BLaER1 treated with 17β-estradiol and CSF1 and Interleukin-3, amounts not matched to agents 10 nM and 100 nM (cell line): ENCODE measurements around the gene TXNIP.

ENCODE experiments used
- H3K27ac ChIP-seq, 11 experiments: shearing (Covaris generic); formaldehyde crosslinking; 2 replicates each; pipeline ENCODE4 v1.8.1; 2022
- H3K27me3 ChIP-seq, 11 experiments: shearing (Covaris generic); formaldehyde crosslinking; 2 replicates each; pipeline ENCODE4 v1.8.1; 2022
- H3K36me3 ChIP-seq, 11 experiments: shearing (Covaris generic); formaldehyde crosslinking; 2 replicates each; pipeline ENCODE4 v1.8.1; 2022
- H3K4me1 ChIP-seq, 10 experiments: shearing (Covaris generic); formaldehyde crosslinking; 2 replicates each; pipeline ENCODE4 v1.8.1; 2022
- H3K4me2 ChIP-seq, 11 experiments: shearing (Covaris generic); formaldehyde crosslinking; 2 replicates each; pipeline ENCODE4 v1.8.1; 2022
- H3K4me3 ChIP-seq, 10 experiments: shearing (Covaris generic); formaldehyde crosslinking; 2 replicates each; pipeline ENCODE4 v1.8.1; 2022
- H3K9ac ChIP-seq, 11 experiments: shearing (Covaris generic); formaldehyde crosslinking; 2 replicates each; pipeline ENCODE4 v1.8.1; 2022
- H3K9me3 ChIP-seq, 11 experiments: shearing (Covaris generic); formaldehyde crosslinking; replicated peaks in 1 of 11; 2 replicates each; pipeline ENCODE4 v1.8.1; 2022
- H4K20me1 ChIP-seq, 11 experiments: shearing (Covaris generic); formaldehyde crosslinking; 2 replicates each; pipeline ENCODE4 v1.8.1; 2022
- Cebpa-rat ChIP-seq, 11 experiments: shearing (Covaris generic); IDR thresholded peaks; 2 replicates each; pipeline ENCODE4 v1.8.1; 2022

Gene TXNIP

DNA sequence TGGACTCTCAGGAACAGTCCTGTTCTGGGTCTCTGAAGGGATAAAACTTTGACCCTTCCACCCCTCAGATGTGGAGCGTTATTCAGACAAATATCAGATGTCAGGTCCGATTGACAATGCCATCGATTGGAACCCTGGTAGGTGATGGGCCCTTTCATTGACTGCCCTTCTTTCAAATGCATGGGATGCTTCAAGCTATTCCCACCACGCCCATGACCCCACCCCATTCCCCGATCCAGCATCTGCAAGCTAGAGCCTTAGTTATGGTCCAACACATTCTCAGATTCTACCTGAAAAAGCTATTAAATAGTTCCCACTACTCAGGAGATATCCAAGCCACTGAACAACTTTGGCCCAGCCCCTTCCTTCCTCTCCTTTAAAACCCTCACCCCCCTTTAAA is 19.4 kb downstream of the TXNIP start:
- Histone ChIP-seq H3K4me2 (peak overlapping the region; percentile 71 to 96 (median 86)), H3K4me1 (peaks cover 42 to 52% (median 49%) of the 10 kb centered on the region in 10 experiments), H3K36me3 (no peaks in the 10 kb centered on the region; a peak in 1 of 22 replicates), H4K20me1 (no peaks in the 10 kb centered on the region), H3K9me3 (no peaks in the 10 kb centered on the region), H3K27ac (peak overlapping the region in 6 of 11 experiments; percentile 35 to 95 (median 90); a peak in 8 of 22 replicates), H3K9ac (peak overlapping the region in 9 of 11 experiments; percentile 8 to 80 (median 74); a peak in 13 of 22 replicates), H3K27me3 (no peaks in the 10 kb centered on the region), H3K4me3 (no peak overlapping the region)
- no peak for TF ChIP-seq Cebpa-rat (IDR thresholded peaks at IDR 0.05)

DNA sequence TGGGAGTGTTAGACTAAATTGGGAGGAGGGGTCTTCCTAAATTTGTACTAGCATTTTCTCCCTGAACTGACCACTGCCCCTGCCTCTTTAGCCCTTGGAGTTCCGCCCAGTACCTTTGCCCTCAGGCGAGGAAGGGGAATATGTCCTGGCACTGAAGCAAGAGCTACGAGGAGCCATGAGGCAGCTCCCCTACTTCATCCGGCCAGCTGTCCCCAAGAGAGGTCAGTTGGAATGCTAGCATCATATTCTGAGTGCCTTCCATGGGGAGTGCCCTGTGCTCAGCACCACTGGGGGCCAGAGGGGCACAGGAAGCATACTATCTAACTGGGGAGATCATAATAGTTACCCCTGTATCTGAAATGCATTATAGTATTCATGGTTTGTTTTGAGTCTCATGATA is 21.2 kb downstream of the TXNIP start:
- Histone ChIP-seq H3K4me1 (peaks cover 29 to 34% (median 32%) of the 10 kb centered on the region in 10 experiments), H3K9me3 (no peaks in the 10 kb centered on the region), H3K27ac (no peak overlapping the region), H3K9ac (0 out of 22 replicates have a peak overlapping the region, but pooled peaks of 1 of the 11 experiments have one; percentile 27), H4K20me1 (no peaks in the 10 kb centered on the region), H3K27me3 (no peaks in the 10 kb centered on the region), H3K36me3 (no peaks in the 10 kb centered on the region; a peak in 1 of 22 replicates), H3K4me2 (no peak overlapping the region), H3K4me3 (no peak overlapping the region)
- TF ChIP-seq Cebpa-rat (IDR thresholded peaks at IDR 0.05) = no peak

DNA sequence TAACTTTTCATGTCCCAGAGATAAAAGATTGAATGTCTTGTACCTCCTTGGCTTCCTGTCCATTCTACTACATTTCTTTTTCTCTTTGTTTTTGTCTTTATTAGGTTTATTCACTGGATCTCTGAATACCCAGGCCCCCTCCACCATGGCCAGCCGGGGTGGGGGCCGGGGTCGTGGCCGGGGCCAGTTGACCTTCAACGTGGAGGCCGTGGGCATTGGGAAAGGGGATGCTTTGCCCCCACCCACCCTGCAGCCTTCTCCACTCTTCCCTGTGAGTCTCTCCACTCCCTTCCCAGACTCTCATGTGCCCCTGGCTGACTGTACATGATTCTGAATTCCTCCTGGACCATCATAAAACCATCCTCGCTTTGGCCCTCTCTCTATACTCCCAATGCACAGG is 21.7 kb downstream of the TXNIP start:
- Histone ChIP-seq H3K9ac (no peak overlapping the region; a peak in 1 of 22 replicates), H3K36me3 (no peaks in the 10 kb centered on the region; a peak in 1 of 22 replicates), H3K4me1 (peaks cover 24 to 29% (median 27%) of the 10 kb centered on the region in 10 experiments), H4K20me1 (no peaks in the 10 kb centered on the region), H3K9me3 (no peaks in the 10 kb centered on the region), H3K4me3 (no peak overlapping the region), H3K27ac (no peak overlapping the region), H3K4me2 (no peak overlapping the region), H3K27me3 (no peaks in the 10 kb centered on the region)
- no peak for TF ChIP-seq Cebpa-rat (IDR thresholded peaks at IDR 0.05)

DNA sequence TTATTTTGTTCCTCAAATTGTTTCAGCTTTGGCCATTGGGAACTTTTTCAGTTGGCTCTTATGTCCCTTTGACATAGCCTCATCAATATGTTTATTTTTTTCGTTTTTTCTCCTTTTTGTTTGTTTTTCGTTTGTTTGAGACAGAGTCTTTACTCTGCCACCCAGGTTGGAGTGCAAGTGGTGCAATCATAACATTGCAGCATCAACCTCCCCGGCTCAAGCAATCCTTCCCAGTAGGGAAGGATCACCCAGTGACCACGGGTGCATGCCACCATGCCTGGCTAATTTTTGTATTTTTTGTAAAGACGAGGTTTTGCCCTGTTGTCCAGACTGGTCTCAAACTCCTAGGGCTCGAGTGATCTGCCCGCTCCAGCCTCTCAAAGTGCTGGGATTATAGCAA is 23.8 kb downstream of the TXNIP start:
- TF ChIP-seq Cebpa-rat (IDR thresholded peaks at IDR 0.05) = no peak
- H3K27me3 ChIP-seq = no peaks in the 10 kb centered on the region
- no peak overlapping the region for H3K4me3 ChIP-seq
- H3K9me3 ChIP-seq = peaks cover 2 to 8% (median 3%) of the 10 kb centered on the region in 11 experiments
- no peak overlapping the region for H3K27ac ChIP-seq
- H3K4me2 ChIP-seq = no peak overlapping the region
- no peaks in the 10 kb centered on the region for H4K20me1 ChIP-seq
- H3K4me1 ChIP-seq = peaks cover 7 to 8% (median 8%) of the 10 kb centered on the region in 10 experiments
- H3K36me3 ChIP-seq = peaks cover 0 to 5% (median under 1%) of the 10 kb centered on the region in 11 experiments; a peak in 9 of 22 replicates
- no peak overlapping the region for H3K9ac ChIP-seq

DNA sequence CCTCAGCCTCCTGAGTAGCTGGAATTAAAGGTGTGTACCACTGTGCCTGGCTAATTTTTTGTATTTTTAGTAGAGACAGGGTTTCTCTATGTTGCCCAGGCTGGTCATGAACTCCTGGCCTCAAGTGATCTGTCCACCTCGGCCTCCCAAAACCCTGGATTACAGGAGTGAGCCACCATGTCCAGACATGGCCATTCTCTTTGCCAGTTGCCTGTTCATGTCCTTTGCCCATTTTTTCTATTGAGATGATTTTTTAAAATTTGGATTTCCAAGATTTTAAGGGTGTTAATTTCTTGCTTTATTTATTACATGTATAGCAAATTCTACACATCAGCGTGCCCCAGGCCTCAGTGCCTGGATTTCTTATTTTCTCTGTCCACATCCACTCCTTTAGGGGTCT is 29.1 kb downstream of the TXNIP start:
- peaks cover 9 to 19% (median 12%) of the 10 kb centered on the region in 11 experiments for H3K9me3 ChIP-seq

DNA sequence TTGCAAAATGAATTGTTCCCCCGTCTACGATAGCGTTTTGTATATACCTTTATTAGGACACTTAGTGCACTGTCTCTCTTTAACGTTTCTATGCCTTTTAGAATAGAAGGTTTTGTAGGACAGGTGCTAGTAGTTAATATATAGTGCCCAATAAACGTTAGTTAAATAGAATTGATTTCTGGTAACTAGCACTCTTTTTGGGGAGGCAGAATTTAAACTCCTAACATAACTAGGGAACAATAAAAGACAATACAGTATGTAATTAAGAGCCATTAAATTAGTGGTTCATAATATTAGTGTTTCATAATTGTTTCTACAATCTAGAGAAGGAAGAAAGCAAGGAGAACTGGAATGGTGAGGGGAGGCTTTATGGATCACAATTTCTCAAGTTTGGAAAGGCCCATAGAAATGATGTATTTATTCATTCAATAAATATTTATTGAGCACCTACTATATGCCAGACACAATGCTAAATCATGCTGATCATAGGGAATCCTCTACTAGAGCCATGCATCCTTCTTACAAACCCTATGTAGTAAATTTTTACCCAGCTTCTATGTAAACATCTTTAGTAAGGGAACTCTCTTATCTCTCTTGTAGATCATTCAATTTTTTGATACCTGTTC is 31.1 kb downstream of the TXNIP start:
- H4K20me1 ChIP-seq = no peaks in the 10 kb centered on the region
- H3K9me3 ChIP-seq = peaks cover 9 to 19% (median 12%) of the 10 kb centered on the region in 11 experiments
- H3K27me3 ChIP-seq = peaks cover 6 to 33% (median 29%) of the 10 kb centered on the region in 11 experiments; a peak in 21 of 22 replicates
- H3K9ac ChIP-seq = peak overlapping the region; percentile 72 to 89 (median 81)
- H3K27ac ChIP-seq = peak overlapping the region in 10 of 11 experiments; percentile 57 to 82 (median 69); a peak in 13 of 22 replicates
- H3K4me1 ChIP-seq = peaks cover 37 to 47% (median 45%) of the 10 kb centered on the region in 10 experiments
- peaks cover 0 to 13% (median 6%) of the 10 kb centered on the region in 11 experiments; a peak in 10 of 22 replicates for H3K36me3 ChIP-seq
- H3K4me3 ChIP-seq = peak overlapping the region; percentile 68 to 86 (median 70)
- H3K4me2 ChIP-seq = peak overlapping the region; percentile 97 to 100 (median 100)
- TF ChIP-seq Cebpa-rat (IDR thresholded peaks at IDR 0.05) = no peak

More for the DNA sequence above, 29.1 kb downstream of the TXNIP start:
- Histone ChIP-seq H3K4me2 (no peak overlapping the region), H3K9ac (no peak overlapping the region), H3K4me1 (peaks cover 18 to 33% (median 28%) of the 10 kb centered on the region in 10 experiments), H3K4me3 (no peak overlapping the region), H3K27ac (no peak overlapping the region), H4K20me1 (no peaks in the 10 kb centered on the region), H3K36me3 (peaks cover 0 to 13% (median 6%) of the 10 kb centered on the region in 11 experiments; a peak in 10 of 22 replicates), H3K27me3 (peaks cover 0 to 17% (median 14%) of the 10 kb centered on the region in 11 experiments; a peak in 19 of 22 replicates)
- TF ChIP-seq Cebpa-rat (IDR thresholded peaks at IDR 0.05) = no peak

DNA sequence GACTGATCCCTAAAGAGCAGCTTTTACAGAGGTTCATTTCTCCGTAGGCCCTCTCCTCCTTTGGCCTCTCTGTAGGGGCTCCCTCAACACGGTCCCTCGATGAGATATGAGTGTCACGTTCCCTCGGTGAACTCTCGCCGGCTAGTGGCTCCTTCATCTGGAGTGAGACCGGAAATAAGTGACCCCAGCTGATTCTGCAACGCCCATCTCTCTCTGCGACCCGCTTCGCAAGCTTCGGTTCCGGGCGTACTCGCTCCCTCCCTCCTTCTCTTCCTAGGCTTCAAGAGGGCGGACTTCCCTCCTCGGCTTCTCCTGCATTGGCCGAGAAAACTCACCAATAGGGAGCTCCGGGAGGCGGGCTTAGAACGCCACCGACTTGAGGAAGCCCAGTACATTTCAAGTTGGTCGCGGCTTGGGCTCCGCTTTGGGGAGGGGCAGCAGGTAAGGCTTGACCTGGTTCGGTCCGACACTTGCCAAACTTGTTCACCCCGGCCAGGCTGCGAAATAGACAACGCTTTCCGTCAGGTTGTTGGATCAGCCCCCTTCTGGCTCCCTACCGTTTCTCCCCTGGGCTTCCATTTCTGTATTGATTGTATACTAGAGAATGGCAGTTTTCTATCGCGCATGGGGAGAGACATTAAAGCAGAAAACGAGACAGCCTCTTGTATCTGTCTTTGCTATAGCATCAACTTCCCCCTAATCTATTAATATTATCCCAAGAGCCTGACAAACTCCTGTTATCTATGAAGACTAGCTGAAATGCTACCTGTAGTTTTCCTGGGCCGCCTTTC is 31.9 kb downstream of the TXNIP start, which contains the start of the genes ANKRD34A and POLR3GL:
Gene ANKRD34A (minus strand): TSS at position 248 of the 791 bp plus-strand sequence. CDS start 2,816 bp downstream, outside the sequence.
Gene POLR3GL (plus strand): TSS at position 363 of the 791 bp plus-strand sequence. CDS start 10,176 bp downstream, outside the sequence.
- H3K9me3 ChIP-seq = peaks cover 9 to 19% (median 12%) of the 10 kb centered on the region in 11 experiments
- peaks cover 44 to 54% (median 52%) of the 10 kb centered on the region in 10 experiments for H3K4me1 ChIP-seq
- H4K20me1 ChIP-seq = no peaks in the 10 kb centered on the region
- peak within 1 kb of the TSS; percentile 72 to 89 (median 81) for H3K9ac ChIP-seq
- H3K36me3 ChIP-seq = peaks cover 0 to 13% (median 6%) of the 10 kb centered on the region in 11 experiments; a peak in 10 of 22 replicates
- peak within 1 kb of the TSS; percentile 97 to 100 (median 100) for H3K4me2 ChIP-seq
- peak within 1 kb of the TSS; percentile 57 to 82 (median 69); a peak in 21 of 22 replicates for H3K27ac ChIP-seq
- peaks cover 6 to 33% (median 29%) of the 10 kb centered on the region in 11 experiments; a peak in 21 of 22 replicates for H3K27me3 ChIP-seq
- peak within 1 kb of the TSS; percentile 68 to 86 (median 70) for H3K4me3 ChIP-seq
- no peak for TF ChIP-seq Cebpa-rat (IDR thresholded peaks at IDR 0.05)

DNA sequence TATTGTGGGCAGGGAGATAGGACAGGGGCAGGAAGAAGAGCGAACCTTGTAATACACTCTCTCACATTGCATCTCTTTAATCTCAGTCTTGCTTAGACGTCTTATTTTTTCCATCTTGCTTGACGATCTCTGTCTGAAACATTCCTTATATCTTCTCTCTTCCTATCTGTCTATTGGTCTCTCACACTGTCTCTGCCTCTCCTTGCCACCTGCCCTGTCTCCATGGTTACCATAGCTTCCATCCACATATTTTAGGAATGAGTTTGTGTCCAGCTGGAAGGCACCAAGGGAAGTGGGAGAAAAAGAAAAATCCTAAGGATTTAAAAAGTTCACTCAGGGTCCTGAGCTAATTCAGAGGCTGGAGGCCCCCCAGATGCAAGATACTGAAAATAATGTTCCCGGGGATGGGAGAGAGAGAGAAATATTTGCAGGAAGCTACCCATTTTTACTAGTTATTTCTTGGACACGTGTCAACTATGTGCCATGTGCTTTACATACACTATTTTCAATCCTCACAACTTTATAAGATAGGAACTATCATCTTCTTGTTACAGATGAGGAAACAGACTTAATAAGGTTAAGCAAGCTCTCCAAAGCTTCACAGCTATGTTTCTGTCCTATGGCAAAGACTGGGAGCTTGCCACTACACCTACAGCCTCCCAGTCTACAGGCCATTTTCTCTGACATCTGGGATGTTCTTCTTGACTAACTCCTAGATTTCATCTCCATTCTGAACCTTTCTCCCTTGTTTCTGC is 32.9 kb downstream of the TXNIP start:
- Histone ChIP-seq H3K4me1 (peaks cover 55 to 64% (median 63%) of the 10 kb centered on the region in 10 experiments), H3K36me3 (peaks cover 0 to 13% (median 6%) of the 10 kb centered on the region in 11 experiments; a peak in 10 of 22 replicates), H3K4me3 (peak overlapping the region; percentile 68 to 86 (median 70)), H3K4me2 (peak overlapping the region; percentile 97 to 100 (median 100)), H3K9me3 (peaks cover 9 to 19% (median 12%) of the 10 kb centered on the region in 11 experiments), H4K20me1 (no peaks in the 10 kb centered on the region), H3K27me3 (peaks cover 6 to 33% (median 29%) of the 10 kb centered on the region in 11 experiments; a peak in 21 of 22 replicates), H3K27ac (peak overlapping the region; percentile 57 to 82 (median 69); a peak in 19 of 22 replicates), H3K9ac (peak overlapping the region; percentile 72 to 89 (median 81))
- no peak for TF ChIP-seq Cebpa-rat (IDR thresholded peaks at IDR 0.05)
